Esophagus squamous epithelium (tissue), 5 donors: ENCODE data around the gene PPCS. TPM values are rescaled to one million over a fixed set of nuclear protein-coding genes. Genes with fewer than 3 reads are reported as not detected.

Experiments used
- DNase-seq: peaks from one replicate; lab custom pipeline; 2025; lab: John Stamatoyannopoulos, UW
- H3K27ac ChIP-seq, 4 donors: fragments of 200-600 bp; sonication (generic); one replicate each; pipeline ENCODE4 v1.5.1; 2016 to 2019; ENCODE audit warnings: mild to moderate bottlenecking in 1 of 4
- H3K27me3 ChIP-seq, 4 donors: fragments of 200-600 bp; sonication (generic); 1 replicate in 3 of 4; 2 replicates in 1 of 4; pipeline versions ENCODE4 v1.5.1 to v1.6.0; 2017 to 2021; ENCODE audit warnings: antibody characterized with exemption in 1 of 4
- H3K36me3 ChIP-seq, 3 donors: fragments of 200-600 bp; sonication (generic); one replicate each; pipeline ENCODE4 v1.5.1; 2016 to 2019
- H3K4me1 ChIP-seq, 3 donors: fragments of 200-600 bp; sonication (generic); one replicate each; pipeline ENCODE4 v1.5.1; 2017 to 2019
- H3K4me3 ChIP-seq, 4 donors: fragments of 200-600 bp; sonication (generic); 1 replicate in 3 of 4; 2 replicates in 1 of 4; pipeline ENCODE4 v1.5.1; 2016 to 2019; ENCODE audit warnings: mild to moderate bottlenecking in 2 of 4, moderate library complexity in 1 of 4
- H3K9me3 ChIP-seq, 3 donors: fragments of 200-600 bp; sonication (generic); one replicate each; pipeline ENCODE4 v1.5.1; 2016 to 2019
- CTCF ChIP-seq, 6 experiments: fragments of 450-650 bp in 4 of 6; fragments of 200-600 bp in 2 of 6; sonication (generic) in 2 of 6; IDR thresholded peaks; one replicate each; pipeline ENCODE4 v1.5.1; 2016 to 2019; ENCODE audit warnings: antibody characterized with exemption in 6 of 6, mild to moderate bottlenecking in 4 of 6, moderate library complexity in 4 of 6
- POLR2A ChIP-seq, 4 donors: fragments of 450-650 bp; IDR thresholded peaks; one replicate each; pipeline ENCODE4 v1.6.1; 2017; ENCODE audit warnings: antibody characterized with exemption in 4 of 4, mild to moderate bottlenecking in 4 of 4, moderate library complexity in 3 of 4
- WGBS, 2 donors: methylation state at CpG; one replicate each; pipeline ENCODE4 v1.1.5; 2018; 5-methylcytosine and 5-hydroxymethylcytosine counted together
- intact Hi-C: fragments of 100-400 bp; cut with DNase I; formaldehyde crosslinking; loops from one replicate; pipeline ENCODE4 v1.15.0; 2022
- total RNA-seq, 4 donors: library from RNA; depleted of rRNA; stranded (reverse); fragments of >200 nt; gene quantifications; one replicate each; pipeline ENCODE4 v1.1.0, GENCODE V29; 2016
- donor health status: DM: yes; HTN: yes; CAD: no.

Gene PPCS
- total RNA-seq, 4 donors from 2014 or later: 44.2 to 76.8 (median 58.9) TPM

GRCh38 chr1:42419126-42419821 is 37.1 kb upstream of the PPCS start:
- no peak for DNase-seq
- Histone ChIP-seq H3K9me3 (no peaks in the 10 kb centered on the region), H3K36me3 (no peaks in the 10 kb centered on the region), H3K27me3 (peaks cover 0 to 5% (median 0%) of the 10 kb centered on the region in 4 donors), H3K4me3 (no peak overlapping the region), H3K27ac (no peak overlapping the region), H3K4me1 (peaks cover 0 to 21% (median 4%) of the 10 kb centered on the region in 3 donors)
- WGBS, 2 donors: 64 to 100% methylated on average over 1 to 3 of the region's 5 CpGs
- no peak for TF ChIP-seq CTCF (IDR thresholded peaks at IDR 0.05)
- no peak for TF ChIP-seq POLR2A (IDR thresholded peaks at IDR 0.05)
- intact Hi-C loops: no loop called here

DNA sequence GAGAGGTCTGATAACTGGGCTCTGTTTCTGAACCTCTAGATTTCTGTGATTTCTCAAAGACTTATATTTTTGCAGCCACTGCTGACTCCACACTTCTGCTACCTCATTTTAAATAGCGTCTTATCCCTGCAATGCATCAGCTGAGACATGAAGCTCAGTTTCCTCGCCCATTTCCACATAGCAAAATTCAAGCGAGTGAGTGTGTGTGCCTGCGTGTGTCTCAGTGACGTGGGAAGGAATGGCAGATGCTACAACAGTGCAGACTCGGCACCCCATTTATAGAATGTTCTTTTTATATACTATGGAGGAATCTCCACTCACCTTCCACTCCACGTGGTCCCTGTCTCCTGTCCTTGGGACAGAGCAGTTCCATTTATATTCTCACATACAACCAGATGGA is 36.2 kb upstream of the PPCS start:
- TF ChIP-seq POLR2A (IDR thresholded peaks at IDR 0.05): no peak
- TF ChIP-seq CTCF (IDR thresholded peaks at IDR 0.05): no peak
- Histone ChIP-seq H3K4me1 (peaks cover 0 to 21% (median 4%) of the 10 kb centered on the region in 3 donors), H3K27ac (no peak overlapping the region), H3K4me3 (no peak overlapping the region), H3K9me3 (no peaks in the 10 kb centered on the region), H3K27me3 (peaks cover 0 to 5% (median 0%) of the 10 kb centered on the region in 4 donors), H3K36me3 (no peaks in the 10 kb centered on the region)
- WGBS, 2 donors: 78 to 80% methylated on average over 7 of the region's 7 CpGs
- no peak for DNase-seq
- intact Hi-C loops: no loop called here

- no peak for DNase-seq
- Histone ChIP-seq H3K36me3 (no peaks in the 10 kb centered on the region), H3K27me3 (peaks cover 0 to 5% (median 0%) of the 10 kb centered on the region in 4 donors), H3K9me3 (no peaks in the 10 kb centered on the region), H3K4me1 (peaks cover 0 to 21% (median 4%) of the 10 kb centered on the region in 3 donors), H3K4me3 (no peak overlapping the region), H3K27ac (no peak overlapping the region)
- intact Hi-C loops: no loop called here
- WGBS, 2 donors: 4 to 23% methylated on average over 8 to 10 of the region's 10 CpGs
- no peak for TF ChIP-seq CTCF (IDR thresholded peaks at IDR 0.05)
- TF ChIP-seq POLR2A (IDR thresholded peaks at IDR 0.05): no peak
Observed at GRCh38 chr1:42420911-42421585, 35.3 kb upstream of the PPCS start.

DNA sequence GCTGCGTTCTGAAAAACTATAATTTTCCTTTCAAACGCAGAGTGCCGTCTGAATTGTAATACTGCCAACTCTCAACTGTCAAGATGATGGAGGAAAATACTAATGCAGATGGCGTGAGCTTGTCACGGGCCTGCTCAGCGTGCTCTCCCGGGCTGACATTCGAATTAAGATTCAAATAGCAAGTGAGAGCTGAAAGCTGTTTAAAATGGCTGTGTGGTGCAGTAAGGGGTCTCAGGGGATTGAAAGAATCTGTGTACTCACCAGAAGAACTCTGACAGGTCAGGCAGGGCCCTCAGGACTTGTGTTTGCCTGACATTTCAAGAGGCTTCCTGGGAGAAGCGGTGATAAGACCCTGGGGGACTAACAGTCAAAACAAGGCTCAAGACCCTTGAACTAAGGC is 33.6 kb upstream of the PPCS start:
- TF ChIP-seq CTCF (IDR thresholded peaks at IDR 0.05) (no peak), POLR2A (IDR thresholded peaks at IDR 0.05) (no peak)

DNA sequence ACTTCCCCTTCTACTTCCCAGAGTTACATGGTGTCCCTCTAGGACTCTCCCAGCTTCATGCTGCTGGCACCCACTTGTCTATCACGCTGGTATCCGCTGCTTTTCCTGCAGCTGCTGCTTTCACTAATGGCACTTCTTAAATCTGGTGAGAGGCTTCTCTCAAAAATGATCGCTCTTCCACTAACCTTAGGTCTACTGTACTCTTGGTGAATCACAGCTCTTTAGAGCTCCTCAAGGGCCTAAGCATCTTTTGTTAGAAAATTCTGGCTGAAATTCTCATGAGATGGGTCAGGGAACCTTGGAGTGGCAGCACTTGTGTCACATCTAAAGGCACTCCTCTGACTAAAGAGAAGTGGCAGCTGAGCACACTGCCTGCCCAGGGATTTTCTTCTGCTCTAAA is 32.7 kb upstream of the PPCS start:
- intact Hi-C loops: no loop called here
- H3K27me3 ChIP-seq: peaks cover 0 to 5% (median 0%) of the 10 kb centered on the region in 4 donors
- no peak for DNase-seq
- no peaks in the 10 kb centered on the region for H3K9me3 ChIP-seq
- H3K4me1 ChIP-seq: peaks cover 0 to 21% (median 4%) of the 10 kb centered on the region in 3 donors
- H3K4me3 ChIP-seq: no peak overlapping the region
- 81 to 97% methylated on average over 3 of the region's 3 CpGs for WGBS, 2 donors
- no peak for TF ChIP-seq POLR2A (IDR thresholded peaks at IDR 0.05)
- no peak for TF ChIP-seq CTCF (IDR thresholded peaks at IDR 0.05)
- H3K36me3 ChIP-seq: no peaks in the 10 kb centered on the region
- no peak overlapping the region for H3K27ac ChIP-seq

More for the DNA sequence above, 33.6 kb upstream of the PPCS start:
- no peak for DNase-seq
- H3K4me1 ChIP-seq: peaks cover 0 to 21% (median 4%) of the 10 kb centered on the region in 3 donors
- H3K9me3 ChIP-seq: no peaks in the 10 kb centered on the region
- peaks cover 0 to 5% (median 0%) of the 10 kb centered on the region in 4 donors for H3K27me3 ChIP-seq
- H3K4me3 ChIP-seq: no peak overlapping the region
- 72 to 76% methylated on average over 9 of the region's 9 CpGs for WGBS, 2 donors
- H3K36me3 ChIP-seq: no peaks in the 10 kb centered on the region
- intact Hi-C loops: no loop called here
- no peak overlapping the region for H3K27ac ChIP-seq
